B cell (primary cell): ENCODE results near the gene ULBP2. TPM values are rescaled to one million over a fixed set of nuclear protein-coding genes. Genes with fewer than 3 reads are reported as not detected.

ENCODE experiments used
- ATAC-seq: fragments of 200-7000 bp; cut with Tn5 transposase; one replicate; pipeline ENCODE4 v1.10.0; 2021; ENCODE audit warnings: low read depth, mild to moderate bottlenecking, moderate number of reproducible peaks, moderate library complexity
- CTCF ChIA-PET: fragments of 350-600 bp; sonication (Branson Sonifier 250); formaldehyde crosslinking; loops from one replicate; lab custom pipeline; 2021; ENCODE audit warnings: antibody characterized with exemption, inconsistent platforms; lab: Charles Lee
- POLR2A ChIA-PET: fragments of 350-600 bp; sonication (Branson Sonifier 250); formaldehyde crosslinking; loops from one replicate; lab custom pipeline; 2021; ENCODE audit warnings: antibody characterized with exemption; lab: Charles Lee
- DNase-seq: peaks from one replicate; pipeline ENCODE4 v3.0.0; 2013
- H2AFZ ChIP-seq: 2 replicates; pipeline ENCODE4 v1.6.1; 2012; ENCODE audit warnings: mild to moderate bottlenecking, low read depth, low read length; ENCODE audit not compliant: insufficient read depth, poor library complexity, severe bottlenecking
- H3K27ac ChIP-seq, 2 donors: 1 replicate in 1 of 2; 2 replicates in 1 of 2; pipeline ENCODE4 v1.5.1; 2012 to 2013; ENCODE audit warnings: low read length in 2 of 2, mild to moderate bottlenecking in 2 of 2, moderate library complexity in 1 of 2
- H3K27me3 ChIP-seq, 4 experiments: fragments of 200-600 bp in 1 of 4; sonication (generic) in 1 of 4; replicated peaks in 1 of 4; 1 replicate in 2 of 4; 2 replicates in 2 of 4; pipeline versions ENCODE4 v1.6.1 to v1.7.0; 2013 to 2016; ENCODE audit warnings: low read length in 3 of 4, mild to moderate bottlenecking in 2 of 4, mixed read lengths in 1 of 4, moderate library complexity in 1 of 4; ENCODE audit not compliant: insufficient read depth in 4 of 4, control insufficient read depth in 3 of 4; ENCODE audit errors: control extremely low read depth in 1 of 4
- H3K36me3 ChIP-seq, 2 experiments: replicated peaks in 1 of 2; 1 replicate in 1 of 2; 2 replicates in 1 of 2; pipeline versions ENCODE4 v1.6.1 to v1.7.1; 2013; ENCODE audit warnings: low read length in 1 of 2; ENCODE audit not compliant: insufficient read depth in 2 of 2, control insufficient read depth in 1 of 2; ENCODE audit errors: control extremely low read depth in 1 of 2, extremely low read depth in 1 of 2
- H3K4me1 ChIP-seq, 2 donors: fragments of 200-600 bp in 1 of 2; sonication (generic) in 1 of 2; 1 replicate in 1 of 2; 2 replicates in 1 of 2; pipeline versions ENCODE4 v1.5.1 to v1.6.1; 2013 to 2017; ENCODE audit warnings: low read length in 2 of 2; ENCODE audit not compliant: control insufficient read depth in 2 of 2, insufficient read depth in 2 of 2
- H3K4me2 ChIP-seq: replicated peaks from 2 replicates; pipeline ENCODE3; 2012; ENCODE audit warnings: mild to moderate bottlenecking, low read depth, low read length; ENCODE audit not compliant: poor library complexity, severe bottlenecking
- H3K4me3 ChIP-seq, 5 experiments: fragments of 200-600 bp in 1 of 5; sonication (generic) in 1 of 5; 1 replicate in 3 of 5; 2 replicates in 2 of 5; pipeline versions ENCODE4 v1.5.1 to v1.7.0; 2011 to 2016; ENCODE audit warnings: low read length in 4 of 5, mild to moderate bottlenecking in 4 of 5, low read depth in 2 of 5, control low read depth in 1 of 5, moderate library complexity in 1 of 5; ENCODE audit not compliant: insufficient read depth in 1 of 5; ENCODE audit errors: control extremely low read depth in 1 of 5, extremely low read depth in 1 of 5
- H3K79me2 ChIP-seq: fragments of 200-600 bp; sonication (generic); one replicate; pipeline ENCODE4 v1.6.0; 2016; ENCODE audit warnings: low read length; ENCODE audit not compliant: control insufficient read depth, insufficient read depth
- H3K9ac ChIP-seq: fragments of 200-600 bp; sonication (generic); 2 replicates; pipeline ENCODE4 v1.6.1; 2017; ENCODE audit warnings: mild to moderate bottlenecking, low read length, moderate library complexity
- H3K9me3 ChIP-seq, 3 donors: one replicate each; pipeline versions ENCODE4 v1.6.1 to v1.7.1; 2013; ENCODE audit warnings: low read length in 2 of 3; ENCODE audit not compliant: control insufficient read depth in 2 of 3, insufficient read depth in 1 of 3; ENCODE audit errors: control extremely low read depth in 1 of 3
- H4K20me1 ChIP-seq: 2 replicates; pipeline ENCODE4 v1.6.0; 2012; ENCODE audit warnings: mild to moderate bottlenecking, low read length; ENCODE audit not compliant: insufficient read depth, control insufficient read depth, poor library complexity, severe bottlenecking
- H3K27ac Mint-ChIP-seq: one replicate; pipeline ENCODE4 v1.8.0; 2021; ENCODE audit warnings: mixed read lengths
- H3K27me3 Mint-ChIP-seq: one replicate; pipeline ENCODE4 v1.8.0; 2021; ENCODE audit warnings: mixed read lengths
- H3K4me1 Mint-ChIP-seq: one replicate; pipeline ENCODE4 v1.8.0; 2021; ENCODE audit warnings: mixed read lengths
- H3K4me3 Mint-ChIP-seq: one replicate; pipeline ENCODE4 v1.8.0; 2021; ENCODE audit warnings: mixed read lengths
- H3K9me3 Mint-ChIP-seq: one replicate; pipeline ENCODE4 v1.8.0; 2022; ENCODE audit warnings: mixed read lengths; ENCODE audit not compliant: insufficient read depth
- EZH2 ChIP-seq: IDR thresholded peaks from 2 replicates; pipeline ENCODE4 v1.6.1; 2012; ENCODE audit warnings: borderline replicate concordance, low read depth, mild to moderate bottlenecking, moderate library complexity, low read length; ENCODE audit not compliant: insufficient read depth, poor library complexity, severe bottlenecking
- WGBS: methylation state at CpG from one replicate; pipeline ENCODE4 v1.1.5; 2013; ENCODE audit warnings: missing lambda C conversion rate; ENCODE audit not compliant: insufficient coverage; 5-methylcytosine and 5-hydroxymethylcytosine counted together
- intact Hi-C: fragments of 100-400 bp; cut with micrococcal nuclease; formaldehyde crosslinking; loops from one replicate; pipeline ENCODE4 v1.10.0; 2022
- polyA plus RNA-seq: library from polyadenylated mRNA; depleted of rRNA; stranded (reverse); fragments of >200 nt; gene quantifications from 2 replicates; pipeline ENCODE4 v1.2.3, GENCODE V29; 2012
- total RNA-seq, 2 donors: library from RNA; stranded (reverse); fragments of 120-200 nt in 1 of 2; gene quantifications; 1 replicate in 1 of 2; 2 replicates in 1 of 2; pipeline versions ENCODE4 v1.2.3 to v1.2.4, GENCODE V29; 2013 to 2022
- TF ChIP-seq, protein P1 (sequence below): fragments of 200-600 bp; IDR thresholded peaks from one replicate; pipeline ENCODE4 v1.8.0; 2022; ENCODE audit warnings: antibody characterized with exemption, mild to moderate bottlenecking

ULBP2 gene
- total and polyA plus RNA-seq, 2 donors (not counting 1 experiment from before 2014, with no cell fraction given), result 0.31 TPM; not detected in 1

- H3K4me3 ChIP-seq, result no peak overlapping the region
- H2AFZ ChIP-seq, result no peak overlapping the region
- H3K9ac ChIP-seq, result no peak overlapping the region
- intact Hi-C loops, result no loop called here
- peaks cover 0 to 80% (median 69%) of the 10 kb centered on the region in 4 experiments for H3K27me3 ChIP-seq
- H3K27ac Mint-ChIP-seq, result no peak overlapping the region
- no peak overlapping the region for H3K4me2 ChIP-seq
- peaks cover 9 to 17% of the 10 kb centered on the region in 2 donors for H3K4me1 ChIP-seq
- H3K79me2 ChIP-seq, result no peaks in the 10 kb centered on the region
- no peak overlapping the region for H3K27ac ChIP-seq
- ChIA-PET CTCF (no interaction called here), POLR2A (interaction anchor here (0.6 kb wide), 1 partner anchor 650 kb away, joined by 4 read pairs; no protein-coding TSS in a partner anchor)
- 53% methylated on average over 5 of the region's 5 CpGs for WGBS
- H3K9me3 ChIP-seq, result peaks cover 0 to 28% (median 13%) of the 10 kb centered on the region in 3 donors
- H4K20me1 ChIP-seq, result no peaks in the 10 kb centered on the region
- no peak for ATAC-seq
- no peaks in the 10 kb centered on the region for H3K9me3 Mint-ChIP-seq
- H3K36me3 ChIP-seq, result no peaks in the 10 kb centered on the region
- no peak for DNase-seq
- H3K4me3 Mint-ChIP-seq, result no peak overlapping the region
- peaks cover 79% of the 10 kb centered on the region for H3K27me3 Mint-ChIP-seq
- TF ChIP-seq EZH2, result no peak
- TF ChIP-seq, protein P1, sequence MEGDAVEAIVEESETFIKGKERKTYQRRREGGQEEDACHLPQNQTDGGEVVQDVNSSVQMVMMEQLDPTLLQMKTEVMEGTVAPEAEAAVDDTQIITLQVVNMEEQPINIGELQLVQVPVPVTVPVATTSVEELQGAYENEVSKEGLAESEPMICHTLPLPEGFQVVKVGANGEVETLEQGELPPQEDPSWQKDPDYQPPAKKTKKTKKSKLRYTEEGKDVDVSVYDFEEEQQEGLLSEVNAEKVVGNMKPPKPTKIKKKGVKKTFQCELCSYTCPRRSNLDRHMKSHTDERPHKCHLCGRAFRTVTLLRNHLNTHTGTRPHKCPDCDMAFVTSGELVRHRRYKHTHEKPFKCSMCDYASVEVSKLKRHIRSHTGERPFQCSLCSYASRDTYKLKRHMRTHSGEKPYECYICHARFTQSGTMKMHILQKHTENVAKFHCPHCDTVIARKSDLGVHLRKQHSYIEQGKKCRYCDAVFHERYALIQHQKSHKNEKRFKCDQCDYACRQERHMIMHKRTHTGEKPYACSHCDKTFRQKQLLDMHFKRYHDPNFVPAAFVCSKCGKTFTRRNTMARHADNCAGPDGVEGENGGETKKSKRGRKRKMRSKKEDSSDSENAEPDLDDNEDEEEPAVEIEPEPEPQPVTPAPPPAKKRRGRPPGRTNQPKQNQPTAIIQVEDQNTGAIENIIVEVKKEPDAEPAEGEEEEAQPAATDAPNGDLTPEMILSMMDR, result no peak
- H3K4me1 Mint-ChIP-seq, result peaks cover 11% of the 10 kb centered on the region
Observed at GRCh38 chr6:149984773-149985172, 43.0 kb downstream of the ULBP2 start.

GRCh38 chr6:149985481-149985937 lies 43.7 kb downstream of the ULBP2 start:
- Mint-ChIP-seq H3K27me3 (peaks cover 81% of the 10 kb centered on the region), H3K4me3 (no peak overlapping the region), H3K27ac (no peak overlapping the region), H3K4me1 (peaks cover 18% of the 10 kb centered on the region), H3K9me3 (no peaks in the 10 kb centered on the region)
- whole genome bisulfite sequencing, result 60% methylated on average over 1 of the region's 5 CpGs
- Histone ChIP-seq H3K4me2 (no peak overlapping the region), H3K79me2 (no peaks in the 10 kb centered on the region), H3K4me3 (no peak overlapping the region), H3K9me3 (peaks cover 0 to 34% (median 13%) of the 10 kb centered on the region in 3 donors), H4K20me1 (no peaks in the 10 kb centered on the region), H3K27me3 (peaks cover 0 to 88% (median 75%) of the 10 kb centered on the region in 4 experiments), H2AFZ (no peak overlapping the region), H3K4me1 (peaks cover 16 to 25% of the 10 kb centered on the region in 2 donors), H3K9ac (no peak overlapping the region), H3K36me3 (no peaks in the 10 kb centered on the region), H3K27ac (no peak overlapping the region)
- CTCF ChIA-PET, result no interaction called here
- POLR2A ChIA-PET, result no interaction called here
- no peak for DNase-seq
- no peak for ATAC-seq
- TF ChIP-seq, protein P1, result no peak
- no peak for TF ChIP-seq EZH2
- intact Hi-C loops, result no loop called here
